Liver (tissue), 3 donors: Measurements from ENCODE around the gene PRKCH.

Source experiments
- EGR1 ChIP-seq, 2 donors: IDR thresholded peaks; 2 replicates each; pipeline ENCODE4 v1.6.1; 2016 to 2018; ENCODE audit warnings: antibody characterized with exemption in 2 of 2, low read depth in 2 of 2
- HNF4A ChIP-seq, 2 donors: conservative IDR thresholded peaks; 2 replicates each; pipeline ENCODE4 v1.6.1; 2016; ENCODE audit warnings: antibody characterized with exemption in 2 of 2, mild to moderate bottlenecking in 2 of 2
- RAD21 ChIP-seq, 2 donors: IDR thresholded peaks; 2 replicates each; pipeline ENCODE4 v1.6.1; 2016; ENCODE audit warnings: antibody characterized with exemption in 2 of 2, mild to moderate bottlenecking in 2 of 2
- RXRA ChIP-seq, 2 donors: IDR thresholded peaks; 2 replicates each; pipeline ENCODE4 v1.6.1; 2017 to 2018; ENCODE audit warnings: antibody characterized with exemption in 2 of 2, mild to moderate bottlenecking in 1 of 2
- SP1 ChIP-seq: IDR thresholded peaks from 2 replicates; pipeline ENCODE4 v1.6.1; 2018; ENCODE audit warnings: antibody characterized with exemption, mild to moderate bottlenecking
- TAF1 ChIP-seq: conservative IDR thresholded peaks from 2 replicates; pipeline ENCODE4 v1.6.1; 2016; ENCODE audit warnings: antibody characterized with exemption, mild to moderate bottlenecking
- YY1 ChIP-seq: IDR thresholded peaks from 2 replicates; pipeline ENCODE4 v1.6.1; 2016; ENCODE audit warnings: antibody characterized with exemption, mild to moderate bottlenecking
- TF ChIP-seq, protein P1 (sequence below): fragments of 150-350 bp; IDR thresholded peaks from 2 replicates; pipeline ENCODE4 v1.5.1; 2017; ENCODE audit warnings: improper control_type of control experiment, low read depth, low read length; ENCODE audit not compliant: missing input control
- TF ChIP-seq, protein P2 (sequence below): IDR thresholded peaks from 2 replicates; pipeline ENCODE4 v1.6.1; 2016; ENCODE audit warnings: antibody characterized with exemption
- TF ChIP-seq, protein P3 (sequence below): IDR thresholded peaks from 2 replicates; pipeline ENCODE4 v1.6.1; 2016; ENCODE audit warnings: antibody characterized with exemption
- donor health status: healthy.
- donor health status: healthy.

DNA sequence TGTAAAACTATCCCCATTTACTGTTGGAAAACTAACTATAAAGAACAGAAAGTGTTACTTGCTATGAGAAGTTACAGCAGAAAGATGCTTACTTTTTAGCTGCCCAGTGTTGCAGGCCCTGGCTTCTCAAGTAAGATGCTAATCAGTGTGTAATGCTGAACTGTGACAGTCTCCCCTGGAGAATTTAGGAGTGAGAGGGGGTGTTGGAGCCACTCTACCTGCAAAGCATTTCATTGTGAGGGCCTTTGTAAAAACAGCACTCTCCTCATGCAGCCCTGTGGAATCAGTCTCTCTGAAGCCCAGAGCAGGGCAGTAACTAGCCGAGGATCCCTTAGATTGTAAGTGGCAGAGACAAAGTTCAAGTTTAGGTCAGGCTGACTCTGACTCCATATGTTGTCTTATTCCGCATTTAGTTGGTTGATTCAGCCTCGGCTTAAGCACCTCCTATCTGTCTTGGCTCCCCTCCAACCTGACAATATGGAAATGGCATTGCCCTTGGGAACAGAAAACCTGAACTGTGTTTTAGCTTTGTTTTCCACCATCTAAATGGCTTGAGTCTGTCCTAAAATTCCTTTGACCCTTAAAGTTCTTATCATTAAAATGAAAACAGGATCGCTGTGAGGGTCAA, 141.3 kb downstream of the PRKCH start:
- TF ChIP-seq, protein P1, sequence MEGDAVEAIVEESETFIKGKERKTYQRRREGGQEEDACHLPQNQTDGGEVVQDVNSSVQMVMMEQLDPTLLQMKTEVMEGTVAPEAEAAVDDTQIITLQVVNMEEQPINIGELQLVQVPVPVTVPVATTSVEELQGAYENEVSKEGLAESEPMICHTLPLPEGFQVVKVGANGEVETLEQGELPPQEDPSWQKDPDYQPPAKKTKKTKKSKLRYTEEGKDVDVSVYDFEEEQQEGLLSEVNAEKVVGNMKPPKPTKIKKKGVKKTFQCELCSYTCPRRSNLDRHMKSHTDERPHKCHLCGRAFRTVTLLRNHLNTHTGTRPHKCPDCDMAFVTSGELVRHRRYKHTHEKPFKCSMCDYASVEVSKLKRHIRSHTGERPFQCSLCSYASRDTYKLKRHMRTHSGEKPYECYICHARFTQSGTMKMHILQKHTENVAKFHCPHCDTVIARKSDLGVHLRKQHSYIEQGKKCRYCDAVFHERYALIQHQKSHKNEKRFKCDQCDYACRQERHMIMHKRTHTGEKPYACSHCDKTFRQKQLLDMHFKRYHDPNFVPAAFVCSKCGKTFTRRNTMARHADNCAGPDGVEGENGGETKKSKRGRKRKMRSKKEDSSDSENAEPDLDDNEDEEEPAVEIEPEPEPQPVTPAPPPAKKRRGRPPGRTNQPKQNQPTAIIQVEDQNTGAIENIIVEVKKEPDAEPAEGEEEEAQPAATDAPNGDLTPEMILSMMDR: no peak
- TF ChIP-seq HNF4A (conservative IDR thresholded peaks at IDR 0.05) (no peak), RXRA (IDR thresholded peaks at IDR 0.05) (no peak), RAD21 (IDR thresholded peaks at IDR 0.05) (no peak), EGR1 (IDR thresholded peaks at IDR 0.05; ENCODE audit: low read depth in 2 of 2) (no peak), TAF1 (no peak), SP1 (no peak), YY1 (no peak)
- TF ChIP-seq, protein P2, sequence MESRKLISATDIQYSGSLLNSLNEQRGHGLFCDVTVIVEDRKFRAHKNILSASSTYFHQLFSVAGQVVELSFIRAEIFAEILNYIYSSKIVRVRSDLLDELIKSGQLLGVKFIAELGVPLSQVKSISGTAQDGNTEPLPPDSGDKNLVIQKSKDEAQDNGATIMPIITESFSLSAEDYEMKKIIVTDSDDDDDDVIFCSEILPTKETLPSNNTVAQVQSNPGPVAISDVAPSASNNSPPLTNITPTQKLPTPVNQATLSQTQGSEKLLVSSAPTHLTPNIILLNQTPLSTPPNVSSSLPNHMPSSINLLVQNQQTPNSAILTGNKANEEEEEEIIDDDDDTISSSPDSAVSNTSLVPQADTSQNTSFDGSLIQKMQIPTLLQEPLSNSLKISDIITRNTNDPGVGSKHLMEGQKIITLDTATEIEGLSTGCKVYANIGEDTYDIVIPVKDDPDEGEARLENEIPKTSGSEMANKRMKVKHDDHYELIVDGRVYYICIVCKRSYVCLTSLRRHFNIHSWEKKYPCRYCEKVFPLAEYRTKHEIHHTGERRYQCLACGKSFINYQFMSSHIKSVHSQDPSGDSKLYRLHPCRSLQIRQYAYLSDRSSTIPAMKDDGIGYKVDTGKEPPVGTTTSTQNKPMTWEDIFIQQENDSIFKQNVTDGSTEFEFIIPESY: no peak
- TF ChIP-seq, protein P3, sequence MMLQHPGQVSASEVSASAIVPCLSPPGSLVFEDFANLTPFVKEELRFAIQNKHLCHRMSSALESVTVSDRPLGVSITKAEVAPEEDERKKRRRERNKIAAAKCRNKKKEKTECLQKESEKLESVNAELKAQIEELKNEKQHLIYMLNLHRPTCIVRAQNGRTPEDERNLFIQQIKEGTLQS: no peak
